ENCODE data around the gene PARP9.

DNA sequence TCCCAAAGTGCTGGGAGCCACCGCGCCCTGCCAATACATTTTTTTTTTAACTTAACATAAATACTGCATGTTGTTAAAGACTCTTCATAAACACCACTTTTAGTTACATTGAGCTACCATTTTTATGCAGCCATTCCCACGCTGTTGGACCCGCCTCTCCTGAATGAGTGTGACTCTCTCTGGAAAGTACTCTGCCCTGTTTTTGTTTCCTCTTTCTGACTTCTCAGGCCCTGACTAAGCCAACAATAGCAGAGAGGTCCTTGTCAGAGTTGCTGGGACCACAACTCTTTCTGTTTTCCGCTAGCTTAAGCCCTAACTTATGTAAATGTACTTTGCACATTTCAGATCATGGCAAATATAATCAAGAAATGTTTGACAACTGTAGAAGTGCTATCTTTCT is 48.6 kb upstream of the PARP9 start:
- TF ChIP-seq MYC (IDR thresholded peaks at IDR 0.05; ENCODE audit: low read depth, low read length): no peak
- TF ChIP-seq, protein P1, sequence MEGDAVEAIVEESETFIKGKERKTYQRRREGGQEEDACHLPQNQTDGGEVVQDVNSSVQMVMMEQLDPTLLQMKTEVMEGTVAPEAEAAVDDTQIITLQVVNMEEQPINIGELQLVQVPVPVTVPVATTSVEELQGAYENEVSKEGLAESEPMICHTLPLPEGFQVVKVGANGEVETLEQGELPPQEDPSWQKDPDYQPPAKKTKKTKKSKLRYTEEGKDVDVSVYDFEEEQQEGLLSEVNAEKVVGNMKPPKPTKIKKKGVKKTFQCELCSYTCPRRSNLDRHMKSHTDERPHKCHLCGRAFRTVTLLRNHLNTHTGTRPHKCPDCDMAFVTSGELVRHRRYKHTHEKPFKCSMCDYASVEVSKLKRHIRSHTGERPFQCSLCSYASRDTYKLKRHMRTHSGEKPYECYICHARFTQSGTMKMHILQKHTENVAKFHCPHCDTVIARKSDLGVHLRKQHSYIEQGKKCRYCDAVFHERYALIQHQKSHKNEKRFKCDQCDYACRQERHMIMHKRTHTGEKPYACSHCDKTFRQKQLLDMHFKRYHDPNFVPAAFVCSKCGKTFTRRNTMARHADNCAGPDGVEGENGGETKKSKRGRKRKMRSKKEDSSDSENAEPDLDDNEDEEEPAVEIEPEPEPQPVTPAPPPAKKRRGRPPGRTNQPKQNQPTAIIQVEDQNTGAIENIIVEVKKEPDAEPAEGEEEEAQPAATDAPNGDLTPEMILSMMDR (IDR thresholded peaks at IDR 0.05; ENCODE audit: low read depth, low read length): no peak
- no peak for TF ChIP-seq POLR2A (IDR thresholded peaks at IDR 0.05; ENCODE audit: extremely low read depth, insufficient read length)
- no peak for TF ChIP-seq MAX (IDR thresholded peaks at IDR 0.05; ENCODE audit: low read depth, low read length)
